H1 (cell line): ENCODE results near the gene ZBTB43. TPM values are rescaled to one million over a fixed set of nuclear protein-coding genes. Genes with fewer than 3 reads are reported as not detected.

ENCODE experiments used
- CEBPB ChIP-seq: IDR thresholded peaks from 2 replicates; pipeline ENCODE4 v1.6.1; 2012; ENCODE audit warnings: low read depth, low read length
- GABPA ChIP-seq: IDR thresholded peaks from 2 replicates; pipeline ENCODE4 v1.6.1; 2011; ENCODE audit warnings: mild to moderate bottlenecking, low read length, moderate library complexity, borderline replicate concordance; ENCODE audit not compliant: insufficient read depth
- SP2 ChIP-seq: IDR thresholded peaks from 2 replicates; pipeline ENCODE4 v1.6.1; 2012; ENCODE audit warnings: mild to moderate bottlenecking, low read length, inconsistent platforms
- polyA plus RNA-seq, 7 experiments: library from polyadenylated mRNA; depleted of rRNA in 3 of 7; stranded (reverse) in 5 of 7; unstranded in 2 of 7; fragments of >200 nt in 5 of 7; fragments of 200-250 nt in 2 of 7; gene quantifications; 1 replicate in 5 of 7; 2 replicates in 1 of 7; 4 replicates in 1 of 7; pipeline versions ENCODE4 v1.2.1 to v1.2.3, GENCODE V29; 2011 to 2013; ENCODE audit warnings: missing spikeins in 2 of 7, mixed read lengths in 2 of 7
- total RNA-seq: library from RNA; stranded (reverse); fragmentation: NEBNext Ultra II Directional; extraction: Animal tissue kit (Norgen Biotek cat#: 25700); gene quantifications from 2 replicates; pipeline ENCODE4 v1.2.1, GENCODE V29; 2021
- TF ChIP-seq, protein P1 (sequence below): fragments of 300-600 bp; sonication (generic); IDR thresholded peaks from 2 replicates; pipeline ENCODE4 v1.7.1; 2012; ENCODE audit warnings: low read length, moderate library complexity, mild to moderate bottlenecking, inconsistent platforms; ENCODE audit not compliant: insufficient replicate concordance

Gene ZBTB43
- total and polyA plus RNA-seq, 2 of the 8 experiments (the other 6 are each of a cell fraction or from before 2014, with no cell fraction given): 4.1 to 16.7 TPM

DNA sequence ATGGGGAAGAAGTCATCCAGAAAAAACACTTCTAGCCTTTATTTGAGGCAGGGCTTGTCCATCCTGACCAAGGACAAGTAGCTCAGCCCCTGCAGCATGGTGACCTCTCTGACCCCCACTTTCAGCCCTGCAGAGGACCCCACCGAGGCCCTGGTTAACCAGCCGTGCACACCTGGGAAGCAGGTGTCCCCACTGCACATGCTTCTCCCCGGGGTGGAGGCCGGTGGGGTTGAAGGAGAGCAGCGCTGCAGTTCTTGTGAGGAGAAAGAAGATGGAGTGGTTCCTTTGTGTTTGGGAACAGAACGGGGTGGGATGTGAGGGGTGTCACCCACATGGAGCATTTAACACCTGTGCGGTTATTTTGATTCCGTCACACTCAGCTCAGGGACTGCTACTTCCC is 34.5 kb downstream of the ZBTB43 start (continued):
- TF ChIP-seq, protein P1, sequence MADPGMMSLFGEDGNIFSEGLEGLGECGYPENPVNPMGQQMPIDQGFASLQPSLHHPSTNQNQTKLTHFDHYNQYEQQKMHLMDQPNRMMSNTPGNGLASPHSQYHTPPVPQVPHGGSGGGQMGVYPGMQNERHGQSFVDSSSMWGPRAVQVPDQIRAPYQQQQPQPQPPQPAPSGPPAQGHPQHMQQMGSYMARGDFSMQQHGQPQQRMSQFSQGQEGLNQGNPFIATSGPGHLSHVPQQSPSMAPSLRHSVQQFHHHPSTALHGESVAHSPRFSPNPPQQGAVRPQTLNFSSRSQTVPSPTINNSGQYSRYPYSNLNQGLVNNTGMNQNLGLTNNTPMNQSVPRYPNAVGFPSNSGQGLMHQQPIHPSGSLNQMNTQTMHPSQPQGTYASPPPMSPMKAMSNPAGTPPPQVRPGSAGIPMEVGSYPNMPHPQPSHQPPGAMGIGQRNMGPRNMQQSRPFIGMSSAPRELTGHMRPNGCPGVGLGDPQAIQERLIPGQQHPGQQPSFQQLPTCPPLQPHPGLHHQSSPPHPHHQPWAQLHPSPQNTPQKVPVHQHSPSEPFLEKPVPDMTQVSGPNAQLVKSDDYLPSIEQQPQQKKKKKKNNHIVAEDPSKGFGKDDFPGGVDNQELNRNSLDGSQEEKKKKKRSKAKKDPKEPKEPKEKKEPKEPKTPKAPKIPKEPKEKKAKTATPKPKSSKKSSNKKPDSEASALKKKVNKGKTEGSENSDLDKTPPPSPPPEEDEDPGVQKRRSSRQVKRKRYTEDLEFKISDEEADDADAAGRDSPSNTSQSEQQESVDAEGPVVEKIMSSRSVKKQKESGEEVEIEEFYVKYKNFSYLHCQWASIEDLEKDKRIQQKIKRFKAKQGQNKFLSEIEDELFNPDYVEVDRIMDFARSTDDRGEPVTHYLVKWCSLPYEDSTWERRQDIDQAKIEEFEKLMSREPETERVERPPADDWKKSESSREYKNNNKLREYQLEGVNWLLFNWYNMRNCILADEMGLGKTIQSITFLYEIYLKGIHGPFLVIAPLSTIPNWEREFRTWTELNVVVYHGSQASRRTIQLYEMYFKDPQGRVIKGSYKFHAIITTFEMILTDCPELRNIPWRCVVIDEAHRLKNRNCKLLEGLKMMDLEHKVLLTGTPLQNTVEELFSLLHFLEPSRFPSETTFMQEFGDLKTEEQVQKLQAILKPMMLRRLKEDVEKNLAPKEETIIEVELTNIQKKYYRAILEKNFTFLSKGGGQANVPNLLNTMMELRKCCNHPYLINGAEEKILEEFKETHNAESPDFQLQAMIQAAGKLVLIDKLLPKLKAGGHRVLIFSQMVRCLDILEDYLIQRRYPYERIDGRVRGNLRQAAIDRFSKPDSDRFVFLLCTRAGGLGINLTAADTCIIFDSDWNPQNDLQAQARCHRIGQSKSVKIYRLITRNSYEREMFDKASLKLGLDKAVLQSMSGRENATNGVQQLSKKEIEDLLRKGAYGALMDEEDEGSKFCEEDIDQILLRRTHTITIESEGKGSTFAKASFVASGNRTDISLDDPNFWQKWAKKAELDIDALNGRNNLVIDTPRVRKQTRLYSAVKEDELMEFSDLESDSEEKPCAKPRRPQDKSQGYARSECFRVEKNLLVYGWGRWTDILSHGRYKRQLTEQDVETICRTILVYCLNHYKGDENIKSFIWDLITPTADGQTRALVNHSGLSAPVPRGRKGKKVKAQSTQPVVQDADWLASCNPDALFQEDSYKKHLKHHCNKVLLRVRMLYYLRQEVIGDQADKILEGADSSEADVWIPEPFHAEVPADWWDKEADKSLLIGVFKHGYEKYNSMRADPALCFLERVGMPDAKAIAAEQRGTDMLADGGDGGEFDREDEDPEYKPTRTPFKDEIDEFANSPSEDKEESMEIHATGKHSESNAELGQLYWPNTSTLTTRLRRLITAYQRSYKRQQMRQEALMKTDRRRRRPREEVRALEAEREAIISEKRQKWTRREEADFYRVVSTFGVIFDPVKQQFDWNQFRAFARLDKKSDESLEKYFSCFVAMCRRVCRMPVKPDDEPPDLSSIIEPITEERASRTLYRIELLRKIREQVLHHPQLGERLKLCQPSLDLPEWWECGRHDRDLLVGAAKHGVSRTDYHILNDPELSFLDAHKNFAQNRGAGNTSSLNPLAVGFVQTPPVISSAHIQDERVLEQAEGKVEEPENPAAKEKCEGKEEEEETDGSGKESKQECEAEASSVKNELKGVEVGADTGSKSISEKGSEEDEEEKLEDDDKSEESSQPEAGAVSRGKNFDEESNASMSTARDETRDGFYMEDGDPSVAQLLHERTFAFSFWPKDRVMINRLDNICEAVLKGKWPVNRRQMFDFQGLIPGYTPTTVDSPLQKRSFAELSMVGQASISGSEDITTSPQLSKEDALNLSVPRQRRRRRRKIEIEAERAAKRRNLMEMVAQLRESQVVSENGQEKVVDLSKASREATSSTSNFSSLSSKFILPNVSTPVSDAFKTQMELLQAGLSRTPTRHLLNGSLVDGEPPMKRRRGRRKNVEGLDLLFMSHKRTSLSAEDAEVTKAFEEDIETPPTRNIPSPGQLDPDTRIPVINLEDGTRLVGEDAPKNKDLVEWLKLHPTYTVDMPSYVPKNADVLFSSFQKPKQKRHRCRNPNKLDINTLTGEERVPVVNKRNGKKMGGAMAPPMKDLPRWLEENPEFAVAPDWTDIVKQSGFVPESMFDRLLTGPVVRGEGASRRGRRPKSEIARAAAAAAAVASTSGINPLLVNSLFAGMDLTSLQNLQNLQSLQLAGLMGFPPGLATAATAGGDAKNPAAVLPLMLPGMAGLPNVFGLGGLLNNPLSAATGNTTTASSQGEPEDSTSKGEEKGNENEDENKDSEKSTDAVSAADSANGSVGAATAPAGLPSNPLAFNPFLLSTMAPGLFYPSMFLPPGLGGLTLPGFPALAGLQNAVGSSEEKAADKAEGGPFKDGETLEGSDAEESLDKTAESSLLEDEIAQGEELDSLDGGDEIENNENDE: no peak
- no peak for TF ChIP-seq GABPA
- TF ChIP-seq SP2: no peak
- TF ChIP-seq CEBPB: no peak
